Brain microvascular endothelial cell (primary cell): ENCODE data around the gene PKD1.

Source experiments
- DNase-seq: peaks from one replicate; pipeline ENCODE4 v3.0.0-alpha.2; 2020
- H3K27ac ChIP-seq: fragments of 250-450 bp; sonication (Bioruptor Pico); 2 replicates; pipeline ENCODE4 v1.5.1; 2020; ENCODE audit warnings: mild to moderate bottlenecking, moderate library complexity
- H3K27me3 ChIP-seq: fragments of 250-450 bp; sonication (Bioruptor Pico); replicated peaks from 2 replicates; pipeline ENCODE4 v1.5.1; 2020; ENCODE audit warnings: mild to moderate bottlenecking
- H3K36me3 ChIP-seq: fragments of 250-450 bp; sonication (Bioruptor Pico); replicated peaks from 2 replicates; pipeline ENCODE4 v1.5.1; 2020; ENCODE audit warnings: mild to moderate bottlenecking
- H3K4me3 ChIP-seq: 2 replicates; pipeline ENCODE4 v1.5.1; 2011; ENCODE audit warnings: low read depth, mild to moderate bottlenecking, control low read depth, low read length, moderate library complexity
- CTCF ChIP-seq: IDR thresholded peaks from 2 replicates; pipeline ENCODE4 v1.5.1; 2011; ENCODE audit warnings: low read depth, mild to moderate bottlenecking, moderate library complexity, low read length, control low read depth, inconsistent platforms; ENCODE audit errors: missing control alignments
- in situ Hi-C: cut with HindIII; loops from 2 replicates; pipeline ENCODE4 v1.10.0; 2017; ENCODE audit warnings: low sequenced_read_pairs, low pct_ligation_motif_present

The PKD1 gene

GRCh38 chr16:2083876-2084780 lies 51.6 kb downstream of the PKD1 start:
- peaks cover 65% of the 10 kb centered on the region for H3K36me3 ChIP-seq
- no peaks in the 10 kb centered on the region for H3K27me3 ChIP-seq
- in situ Hi-C loops: no loop called here
- H3K27ac ChIP-seq: no peak overlapping the region
- DNase-seq: no peak
- H3K4me3 ChIP-seq: no peak overlapping the region
- no peak for TF ChIP-seq CTCF

- H3K4me3 ChIP-seq: no peak overlapping the region
- peaks cover 64% of the 10 kb centered on the region for H3K36me3 ChIP-seq
- no peak overlapping the region for H3K27ac ChIP-seq
- in situ Hi-C loops: no loop called here
- no peak for DNase-seq
- no peaks in the 10 kb centered on the region for H3K27me3 ChIP-seq
- no peak for TF ChIP-seq CTCF
Observed at GRCh38 chr16:2083409-2083808, 52.3 kb downstream of the PKD1 start.

GRCh38 chr16:2082983-2083364 lies 52.7 kb downstream of the PKD1 start:
- TF ChIP-seq CTCF: no peak
- H3K27me3 ChIP-seq: no peaks in the 10 kb centered on the region
- peaks cover 59% of the 10 kb centered on the region for H3K36me3 ChIP-seq
- H3K27ac ChIP-seq: no peak overlapping the region
- in situ Hi-C loops: no loop called here
- no peak for DNase-seq
- no peak overlapping the region for H3K4me3 ChIP-seq

DNA sequence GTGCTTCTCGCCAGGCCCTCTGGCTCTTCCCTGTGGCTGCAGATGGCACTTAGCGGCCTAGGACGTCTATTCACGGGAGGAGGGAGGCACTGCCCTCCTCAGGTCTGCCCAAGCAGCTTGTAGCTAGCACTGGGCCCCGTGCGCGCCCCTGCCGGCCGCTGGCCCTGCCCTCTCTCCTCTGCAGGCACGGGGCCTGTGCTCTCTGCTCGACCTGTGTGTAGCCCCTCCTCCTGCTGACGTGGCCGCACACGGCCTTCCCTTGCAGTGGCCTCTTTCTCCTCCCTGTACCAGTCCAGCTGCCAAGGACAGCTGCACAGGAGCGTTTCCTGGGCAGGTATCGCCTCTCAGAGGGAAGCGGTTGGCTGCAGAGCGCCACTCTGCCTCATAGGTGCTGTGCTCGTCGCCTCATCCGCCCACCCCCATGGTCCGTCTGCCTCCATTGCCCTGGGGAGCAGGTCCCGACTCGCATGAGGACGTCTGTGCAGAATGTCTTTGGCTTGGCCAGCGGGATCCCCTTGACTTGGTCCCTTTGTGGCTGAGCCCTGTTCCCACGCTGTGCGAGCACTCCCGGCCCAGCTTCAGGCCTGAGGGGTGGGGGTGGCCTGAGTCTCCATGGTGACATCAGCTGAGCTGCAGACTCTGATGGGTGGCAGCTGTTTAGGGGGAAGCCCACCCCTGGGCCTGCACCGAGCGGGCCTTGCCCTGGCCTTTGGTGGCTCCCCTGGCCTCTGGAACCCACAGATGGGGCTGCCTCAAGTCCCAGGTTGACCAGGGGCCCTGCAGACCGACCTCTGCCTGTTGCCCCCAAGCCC lies 53.3 kb downstream of the PKD1 start:
- Histone ChIP-seq H3K4me3 (no peak overlapping the region), H3K27ac (no peak overlapping the region)
- in situ Hi-C loops: no loop called here

More for the DNA sequence above, 53.3 kb downstream of the PKD1 start:
- DNase-seq: no peak
- TF ChIP-seq CTCF: no peak
- Histone ChIP-seq H3K36me3 (peaks cover 58% of the 10 kb centered on the region), H3K27me3 (no peaks in the 10 kb centered on the region)
